Astrocyte of the cerebellum (primary cell): ENCODE measurements around the gene PHACTR2.

ENCODE experiments used
- DNase-seq: peaks from one replicate; pipeline ENCODE4 v3.0.0-alpha.2; 2011; ENCODE audit warnings: low read depth
- H3K4me3 ChIP-seq: 2 replicates; pipeline ENCODE4 v1.5.1; 2011; ENCODE audit warnings: mild to moderate bottlenecking, low read depth, low read length, moderate library complexity
- in situ Hi-C: cut with HindIII; loops from 2 replicates; pipeline ENCODE4 v1.10.0; 2017; ENCODE audit warnings: low sequenced_read_pairs
- TF ChIP-seq, protein P1 (sequence below): IDR thresholded peaks from 2 replicates; pipeline ENCODE4 v1.5.1; 2012; ENCODE audit warnings: low read length, low read depth, moderate library complexity, mild to moderate bottlenecking; ENCODE audit errors: missing control alignments

The PHACTR2 gene

DNA sequence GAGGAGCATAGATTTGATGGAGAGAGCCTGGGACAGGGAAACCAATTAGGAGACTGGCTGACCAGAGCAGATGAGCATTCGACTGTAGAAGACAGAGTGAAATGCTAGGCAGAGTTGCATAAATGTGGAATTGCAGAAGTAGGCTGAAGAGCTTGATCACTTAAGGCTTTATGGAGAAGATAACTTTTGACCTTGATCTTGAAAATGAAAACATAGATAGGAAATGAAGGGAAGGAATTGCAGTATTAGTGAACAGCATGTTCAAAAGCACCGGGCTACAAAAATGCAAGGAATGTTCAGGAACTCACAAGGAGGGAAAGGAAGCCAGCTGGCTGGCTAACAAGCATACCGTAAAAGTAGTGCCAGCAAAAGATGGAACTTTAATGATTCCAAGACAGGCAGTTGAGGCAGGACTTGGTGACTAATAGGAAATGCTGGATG lies 144.8 kb downstream of the PHACTR2 start:
- DNase-seq, result peak; percentile 66
- TF ChIP-seq, protein P1, sequence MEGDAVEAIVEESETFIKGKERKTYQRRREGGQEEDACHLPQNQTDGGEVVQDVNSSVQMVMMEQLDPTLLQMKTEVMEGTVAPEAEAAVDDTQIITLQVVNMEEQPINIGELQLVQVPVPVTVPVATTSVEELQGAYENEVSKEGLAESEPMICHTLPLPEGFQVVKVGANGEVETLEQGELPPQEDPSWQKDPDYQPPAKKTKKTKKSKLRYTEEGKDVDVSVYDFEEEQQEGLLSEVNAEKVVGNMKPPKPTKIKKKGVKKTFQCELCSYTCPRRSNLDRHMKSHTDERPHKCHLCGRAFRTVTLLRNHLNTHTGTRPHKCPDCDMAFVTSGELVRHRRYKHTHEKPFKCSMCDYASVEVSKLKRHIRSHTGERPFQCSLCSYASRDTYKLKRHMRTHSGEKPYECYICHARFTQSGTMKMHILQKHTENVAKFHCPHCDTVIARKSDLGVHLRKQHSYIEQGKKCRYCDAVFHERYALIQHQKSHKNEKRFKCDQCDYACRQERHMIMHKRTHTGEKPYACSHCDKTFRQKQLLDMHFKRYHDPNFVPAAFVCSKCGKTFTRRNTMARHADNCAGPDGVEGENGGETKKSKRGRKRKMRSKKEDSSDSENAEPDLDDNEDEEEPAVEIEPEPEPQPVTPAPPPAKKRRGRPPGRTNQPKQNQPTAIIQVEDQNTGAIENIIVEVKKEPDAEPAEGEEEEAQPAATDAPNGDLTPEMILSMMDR, result no peak
- in situ Hi-C loops, result loop anchor here (5.0 kb wide), 1 partner anchor 45 kb away; no protein-coding TSS in a partner anchor
- H3K4me3 ChIP-seq, result no peak overlapping the region

DNA sequence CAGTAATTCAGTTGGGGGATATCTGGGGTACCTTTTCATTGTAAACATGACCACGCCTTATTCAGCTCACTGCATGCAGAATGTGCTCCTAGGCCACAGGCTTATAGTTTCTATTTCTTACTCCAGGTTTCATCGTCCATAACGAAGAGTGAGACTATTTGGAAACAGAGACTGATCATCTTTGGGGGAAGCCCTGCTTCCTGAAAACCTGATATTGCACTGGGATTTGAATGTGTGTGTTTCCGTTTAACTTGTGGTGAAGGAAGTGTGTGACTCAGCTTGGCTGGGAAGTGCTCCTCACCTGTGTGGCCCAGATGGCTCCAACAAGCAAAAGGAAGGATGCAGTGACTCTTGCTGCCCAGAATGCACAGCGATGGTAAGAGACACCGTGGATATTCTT lies 145.8 kb downstream of the PHACTR2 start:
- no peak overlapping the region for H3K4me3 ChIP-seq
- DNase-seq, result no peak
- TF ChIP-seq, protein P1, result no peak
- in situ Hi-C loops, result loop anchor here (5.0 kb wide), 1 partner anchor 44 kb away; no protein-coding TSS in a partner anchor

DNA sequence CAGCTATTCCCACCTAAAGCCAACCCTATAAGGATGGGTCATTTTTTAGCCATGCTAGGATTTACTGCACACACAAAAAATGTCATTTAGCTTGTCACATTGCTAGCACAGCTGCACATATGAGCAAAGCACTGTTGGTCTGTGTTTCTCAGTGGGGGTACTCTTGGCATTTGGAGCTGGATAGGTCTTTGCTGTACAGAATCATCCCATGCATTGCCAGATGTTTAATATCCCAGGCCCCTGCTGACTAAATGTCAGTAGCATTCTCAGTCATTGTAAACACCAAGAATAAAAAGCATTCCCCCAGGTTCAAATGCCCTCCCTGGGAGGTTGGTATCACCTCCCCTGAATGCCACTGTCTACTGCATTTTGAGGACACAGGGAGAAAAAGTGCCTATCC lies 150.8 kb downstream of the PHACTR2 start:
- DNase-seq, result no peak
- TF ChIP-seq, protein P1, result no peak
- in situ Hi-C loops, result no loop called here
- H3K4me3 ChIP-seq, result no peak overlapping the region

DNA sequence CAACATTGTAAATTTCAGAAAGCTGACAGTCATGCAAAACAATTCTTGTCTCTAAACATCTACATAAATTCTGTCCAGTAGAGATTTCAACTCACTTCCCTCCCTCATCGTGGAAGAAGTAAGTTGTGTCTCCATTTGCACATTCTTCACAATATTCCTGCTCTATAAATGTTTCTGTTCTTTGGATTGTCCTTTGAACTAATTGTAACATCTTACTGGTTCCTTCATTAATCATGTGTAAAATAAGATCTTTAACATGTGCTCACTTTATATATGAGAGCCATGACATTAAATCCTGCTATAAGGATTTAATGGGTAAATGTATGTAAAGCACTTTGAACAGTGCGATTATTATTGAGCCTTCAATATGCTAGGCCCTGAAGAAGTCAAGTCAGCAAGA lies 158.4 kb downstream of the PHACTR2 start:
- TF ChIP-seq, protein P1, result no peak
- in situ Hi-C loops, result no loop called here
- no peak overlapping the region for H3K4me3 ChIP-seq
- no peak for DNase-seq

DNA sequence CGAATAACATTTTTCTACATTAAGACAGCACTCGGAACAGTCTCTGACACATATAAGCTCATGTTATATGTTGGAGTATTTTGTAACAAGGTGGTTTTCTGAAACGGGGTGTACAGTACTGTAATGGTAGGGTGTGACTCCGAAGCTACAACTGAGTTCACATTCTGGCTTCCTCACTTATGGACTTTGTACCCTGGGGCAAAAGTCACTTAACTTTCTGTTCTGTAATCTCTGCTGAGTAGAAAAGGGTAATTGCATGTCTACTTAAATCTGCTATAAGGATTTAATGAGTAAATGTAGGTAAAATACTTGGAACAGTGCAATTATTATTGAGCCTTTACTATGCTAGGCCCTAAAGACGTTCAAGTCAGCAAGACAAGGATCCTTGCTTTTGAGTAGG lies 160.6 kb downstream of the PHACTR2 start:
- H3K4me3 ChIP-seq, result no peak overlapping the region
- in situ Hi-C loops, result no loop called here
- no peak for DNase-seq
- TF ChIP-seq, protein P1, result no peak

DNA sequence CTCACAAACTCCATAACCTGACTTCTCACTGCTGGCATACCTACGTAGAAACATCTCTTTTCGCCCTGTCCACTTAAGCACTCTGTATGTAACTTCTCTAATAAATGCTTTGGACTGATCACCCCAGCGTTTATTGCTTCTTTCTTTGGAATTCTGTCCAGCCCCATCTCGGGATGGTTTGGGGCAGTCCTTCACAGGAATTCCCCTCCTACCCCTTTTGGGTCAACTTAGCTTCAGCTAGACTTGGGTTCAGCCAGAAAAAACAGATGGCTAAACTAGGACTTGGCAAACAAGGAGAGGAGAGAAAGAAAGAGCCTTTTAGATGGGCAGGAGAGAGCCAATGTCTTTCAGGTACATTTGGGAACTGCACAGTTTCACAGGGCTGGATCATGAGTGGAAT lies 161.4 kb downstream of the PHACTR2 start:
- in situ Hi-C loops, result no loop called here
- TF ChIP-seq, protein P1, result no peak
- no peak for DNase-seq
- H3K4me3 ChIP-seq, result no peak overlapping the region
